GM13977 (cell line): ENCODE results near the gene ENDOU.

Source experiments
- DNase-seq: peaks from one replicate; pipeline ENCODE4 v3.0.0; 2012; ENCODE audit warnings: low spot score
- in situ Hi-C: fragments of 300-500 bp; cut with MboI; formaldehyde crosslinking; loops from one replicate; pipeline ENCODE4 v1.12.0; 2022; ENCODE audit warnings: low sequenced_read_pairs, low pct_unique_long_range_greater_than_20kb, mixed read lengths, inconsistent platforms; ENCODE audit not compliant: unreplicated experiment
- TF ChIP-seq, protein P1 (sequence below): IDR thresholded peaks from 2 replicates; pipeline ENCODE4 v1.5.1; 2012; ENCODE audit warnings: mild to moderate bottlenecking, control low read depth; ENCODE audit not compliant: insufficient read depth; ENCODE audit errors: extremely low read depth, missing control alignments

The ENDOU gene

GRCh38 chr12:47772094-47772660 is 46.9 kb upstream of the ENDOU start:
- in situ Hi-C loops = loop anchor here (10.0 kb wide), 1 partner anchor 57 kb away; no protein-coding TSS in a partner anchor
- TF ChIP-seq, protein P1, sequence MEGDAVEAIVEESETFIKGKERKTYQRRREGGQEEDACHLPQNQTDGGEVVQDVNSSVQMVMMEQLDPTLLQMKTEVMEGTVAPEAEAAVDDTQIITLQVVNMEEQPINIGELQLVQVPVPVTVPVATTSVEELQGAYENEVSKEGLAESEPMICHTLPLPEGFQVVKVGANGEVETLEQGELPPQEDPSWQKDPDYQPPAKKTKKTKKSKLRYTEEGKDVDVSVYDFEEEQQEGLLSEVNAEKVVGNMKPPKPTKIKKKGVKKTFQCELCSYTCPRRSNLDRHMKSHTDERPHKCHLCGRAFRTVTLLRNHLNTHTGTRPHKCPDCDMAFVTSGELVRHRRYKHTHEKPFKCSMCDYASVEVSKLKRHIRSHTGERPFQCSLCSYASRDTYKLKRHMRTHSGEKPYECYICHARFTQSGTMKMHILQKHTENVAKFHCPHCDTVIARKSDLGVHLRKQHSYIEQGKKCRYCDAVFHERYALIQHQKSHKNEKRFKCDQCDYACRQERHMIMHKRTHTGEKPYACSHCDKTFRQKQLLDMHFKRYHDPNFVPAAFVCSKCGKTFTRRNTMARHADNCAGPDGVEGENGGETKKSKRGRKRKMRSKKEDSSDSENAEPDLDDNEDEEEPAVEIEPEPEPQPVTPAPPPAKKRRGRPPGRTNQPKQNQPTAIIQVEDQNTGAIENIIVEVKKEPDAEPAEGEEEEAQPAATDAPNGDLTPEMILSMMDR = no peak
- DNase-seq = no peak

GRCh38 chr12:47771304-47771703 is 46.0 kb upstream of the ENDOU start:
- in situ Hi-C loops = loop anchor here (10.0 kb wide), 1 partner anchor 57 kb away; no protein-coding TSS in a partner anchor
- DNase-seq = no peak
- TF ChIP-seq, protein P1 = no peak

DNA sequence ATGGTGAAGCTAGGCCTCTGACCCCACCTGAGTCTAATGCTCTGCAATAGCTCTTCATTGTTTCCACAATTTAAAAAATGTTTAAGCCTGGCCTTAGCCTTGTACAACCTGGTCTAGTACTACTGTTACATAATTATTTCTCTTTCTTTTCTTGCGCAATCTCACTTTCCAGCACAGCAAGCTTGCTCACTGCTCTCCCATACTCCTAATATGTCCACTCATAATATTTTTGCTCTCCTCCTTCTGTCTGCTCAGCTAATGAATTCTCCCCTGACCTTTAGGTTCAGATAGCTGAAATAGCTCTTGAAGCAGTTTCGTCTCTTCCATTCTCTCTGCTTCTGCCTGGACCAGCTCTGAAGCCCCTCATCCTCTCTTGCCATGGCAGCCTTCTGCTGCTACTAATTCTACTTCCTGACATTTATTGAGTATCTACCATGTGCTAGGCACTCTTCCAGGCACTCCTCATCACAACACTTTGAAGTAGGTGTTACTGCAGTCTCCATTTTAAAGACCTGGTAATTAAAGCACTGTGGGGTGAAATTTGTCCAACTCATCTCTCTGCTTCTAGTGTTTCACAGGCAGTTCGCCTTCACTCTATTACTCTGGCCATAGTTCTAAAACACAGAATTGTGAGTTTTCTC is 44.9 kb upstream of the ENDOU start:
- in situ Hi-C loops = loop anchor here (10.0 kb wide), 1 partner anchor 55 kb away; no protein-coding TSS in a partner anchor
- DNase-seq = no peak
- TF ChIP-seq, protein P1 = no peak

GRCh38 chr12:47769234-47770085 is 44.2 kb upstream of the ENDOU start:
- no peak for DNase-seq
- TF ChIP-seq, protein P1 = no peak
- in situ Hi-C loops = loop anchor here (10.0 kb wide), 1 partner anchor 55 kb away; no protein-coding TSS in a partner anchor

DNA sequence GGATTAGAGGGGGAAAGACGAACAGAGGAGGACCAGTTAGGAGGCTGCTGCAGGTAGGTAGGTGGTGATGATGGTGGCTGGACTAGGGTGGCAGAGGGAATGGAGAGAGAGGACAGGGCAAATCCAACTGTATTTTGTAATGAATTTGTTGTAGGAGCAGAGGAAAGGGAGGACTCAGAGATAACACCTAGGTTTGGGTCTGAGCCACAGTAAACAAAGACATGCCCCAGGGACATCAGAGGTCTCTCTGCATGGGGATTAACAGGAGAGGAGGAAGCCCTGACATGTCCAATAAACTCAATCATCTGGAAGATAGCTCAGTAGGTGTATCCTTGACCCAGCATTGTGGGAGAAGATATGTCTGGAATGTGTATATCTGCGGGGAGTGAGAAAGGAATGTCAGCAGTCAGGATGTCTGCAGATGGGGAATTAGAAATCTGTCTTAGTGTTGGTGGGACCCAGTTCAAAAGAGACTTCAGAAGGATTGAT is 43.1 kb upstream of the ENDOU start:
- no peak for DNase-seq
- TF ChIP-seq, protein P1 = no peak
- in situ Hi-C loops = no loop called here

GRCh38 chr12:47767216-47767724 is 42.0 kb upstream of the ENDOU start:
- in situ Hi-C loops = no loop called here
- DNase-seq = peak; percentile 76
- TF ChIP-seq, protein P1 = peak; percentile 73
